OCI-LY7 (cell line): ENCODE results near the gene CRP. TPM values are rescaled to one million over a fixed set of nuclear protein-coding genes. Genes with fewer than 3 reads are reported as not detected.

Experiments
- BruUV-seq: library from RNA; stranded (reverse); fragments of 400-500 nt; replicated peaks from 2 replicates; lab custom pipeline; 2021; lab: Mats Ljungman, UMichigan
- CTCF ChIA-PET: fragments of 300-600 bp; sonication (Branson Sonifier 250); formaldehyde crosslinking; loops from one replicate; lab custom pipeline; 2022; ENCODE audit warnings: antibody characterized with exemption; ENCODE audit not compliant: unreplicated experiment; lab: Charles Lee
- POLR2A ChIA-PET: fragments of 300-600 bp; sonication (Branson Sonifier 250); formaldehyde crosslinking; loops from one replicate; lab custom pipeline; 2022; ENCODE audit warnings: antibody characterized with exemption; lab: Charles Lee
- DNase-seq: peaks from one replicate; pipeline ENCODE4 v3.0.0-alpha.2; 2015; ENCODE audit warnings: low spot score
- H2AFZ ChIP-seq: fragments of 200-600 bp; sonication (generic), shearing (Covaris generic); 2 replicates; pipeline ENCODE4 v1.6.1; 2014; ENCODE audit warnings: mild to moderate bottlenecking, antibody characterized with exemption, low read length, moderate library complexity
- H3K27ac ChIP-seq: fragments of 200-600 bp; sonication (generic); 2 replicates; pipeline ENCODE4 v1.5.1; 2014; ENCODE audit warnings: mixed run types, low read depth, mild to moderate bottlenecking, moderate library complexity, low read length, inconsistent platforms; ENCODE audit not compliant: poor library complexity, severe bottlenecking
- H3K36me3 ChIP-seq: fragments of 200-600 bp; sonication (generic); 2 replicates; pipeline ENCODE4 v1.6.1; 2014; ENCODE audit warnings: mild to moderate bottlenecking, antibody characterized with exemption, low read length, moderate library complexity, mixed read lengths; ENCODE audit not compliant: insufficient read depth
- H3K4me1 ChIP-seq: fragments of 200-600 bp; sonication (generic); 2 replicates; pipeline ENCODE4 v1.5.1; 2014; ENCODE audit warnings: mild to moderate bottlenecking, low read length; ENCODE audit not compliant: insufficient read depth, poor library complexity, severe bottlenecking
- H3K4me2 ChIP-seq: fragments of 200-600 bp; sonication (generic); 2 replicates; pipeline ENCODE4 v1.6.1; 2014; ENCODE audit warnings: mild to moderate bottlenecking, low read length
- H3K4me3 ChIP-seq: fragments of 200-600 bp; sonication (generic); 2 replicates; pipeline ENCODE4 v1.5.1; 2014; ENCODE audit warnings: mild to moderate bottlenecking, low read depth, low read length; ENCODE audit not compliant: poor library complexity, severe bottlenecking
- H3K79me2 ChIP-seq: fragments of 200-600 bp; sonication (generic); 2 replicates; pipeline ENCODE4 v1.6.1; 2016; ENCODE audit warnings: low read depth, mild to moderate bottlenecking, low read length, moderate library complexity, mixed read lengths; ENCODE audit not compliant: insufficient read depth
- H3K9me2 ChIP-seq: fragments of 200-600 bp; sonication (generic); 2 replicates; pipeline ENCODE4 v1.6.1; 2016; ENCODE audit warnings: mild to moderate bottlenecking, low read length, mixed read lengths; ENCODE audit not compliant: insufficient read depth
- H3K9me3 ChIP-seq: fragments of 200-600 bp; sonication (generic); 2 replicates; pipeline ENCODE4 v1.6.1; 2014; ENCODE audit warnings: mild to moderate bottlenecking, mixed run types, low read length, mixed read lengths
- H4K20me1 ChIP-seq: fragments of 200-600 bp; sonication (generic); 2 replicates; pipeline ENCODE4 v1.6.1; 2014; ENCODE audit warnings: mild to moderate bottlenecking, antibody characterized with exemption, low read length, moderate library complexity, mixed read lengths; ENCODE audit not compliant: insufficient read depth
- EZH2phosphoT487 ChIP-seq: fragments of 200-600 bp; sonication (generic); IDR thresholded peaks from 2 replicates; pipeline ENCODE4 v1.6.1; 2018; ENCODE audit warnings: low read depth, borderline replicate concordance, mild to moderate bottlenecking, mixed run types, antibody characterized with exemption, low read length, moderate library complexity, mixed read lengths
- intact Hi-C: fragments of 100-400 bp; cut with micrococcal nuclease; formaldehyde crosslinking; loops from one replicate; pipeline ENCODE4 v1.10.0; 2022; ENCODE audit not compliant: unreplicated experiment
- total RNA-seq, 2 experiments: library from RNA; depleted of rRNA in 1 of 2; stranded (reverse); fragments of >200 nt in 1 of 2; shearing (Covaris generic) in 1 of 2; gene quantifications; 2 replicates each; pipeline ENCODE4 v1.2.3, GENCODE V29; 2014 to 2022
- TF ChIP-seq, protein P1 (sequence below): fragments of 200-600 bp; sonication (generic); conservative IDR thresholded peaks from 2 replicates; pipeline ENCODE4 v1.5.1; 2014; ENCODE audit warnings: mild to moderate bottlenecking, antibody characterized with exemption, low read length, moderate library complexity, mixed read lengths

The CRP gene
- total RNA-seq, 2 experiments from 2014 or later, result not detected

DNA sequence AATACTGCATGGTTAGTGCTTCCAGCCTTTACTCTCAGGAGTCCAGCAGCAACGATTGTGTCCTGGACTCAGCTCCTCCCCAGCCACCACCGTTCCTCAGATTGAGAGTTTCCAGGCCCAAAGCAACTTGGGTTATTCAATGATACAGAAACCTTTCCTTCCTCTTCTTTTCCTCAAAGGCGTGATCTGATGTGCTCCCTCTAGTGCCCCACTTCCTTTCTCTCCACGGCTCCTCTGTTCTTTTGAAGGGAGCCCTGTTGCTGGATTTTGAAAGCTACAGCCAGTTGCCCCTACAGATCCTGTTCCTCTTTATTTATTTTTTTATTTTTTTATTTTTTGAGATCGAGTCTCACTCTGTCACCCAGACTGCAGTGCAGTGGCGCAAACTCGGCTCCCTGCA is 14.1 kb downstream of the CRP start:
- no TSS peak for BruUV-seq
- H3K79me2 ChIP-seq, result no peaks in the 10 kb centered on the region
- no peaks in the 10 kb centered on the region for H3K36me3 ChIP-seq
- POLR2A ChIA-PET, result no interaction called here
- H3K9me3 ChIP-seq, result no peaks in the 10 kb centered on the region
- H4K20me1 ChIP-seq, result no peaks in the 10 kb centered on the region
- no peak overlapping the region for H3K4me3 ChIP-seq
- H3K9me2 ChIP-seq, result no peaks in the 10 kb centered on the region
- CTCF ChIA-PET, result no interaction called here
- no peak overlapping the region for H3K4me2 ChIP-seq
- TF ChIP-seq, protein P1, sequence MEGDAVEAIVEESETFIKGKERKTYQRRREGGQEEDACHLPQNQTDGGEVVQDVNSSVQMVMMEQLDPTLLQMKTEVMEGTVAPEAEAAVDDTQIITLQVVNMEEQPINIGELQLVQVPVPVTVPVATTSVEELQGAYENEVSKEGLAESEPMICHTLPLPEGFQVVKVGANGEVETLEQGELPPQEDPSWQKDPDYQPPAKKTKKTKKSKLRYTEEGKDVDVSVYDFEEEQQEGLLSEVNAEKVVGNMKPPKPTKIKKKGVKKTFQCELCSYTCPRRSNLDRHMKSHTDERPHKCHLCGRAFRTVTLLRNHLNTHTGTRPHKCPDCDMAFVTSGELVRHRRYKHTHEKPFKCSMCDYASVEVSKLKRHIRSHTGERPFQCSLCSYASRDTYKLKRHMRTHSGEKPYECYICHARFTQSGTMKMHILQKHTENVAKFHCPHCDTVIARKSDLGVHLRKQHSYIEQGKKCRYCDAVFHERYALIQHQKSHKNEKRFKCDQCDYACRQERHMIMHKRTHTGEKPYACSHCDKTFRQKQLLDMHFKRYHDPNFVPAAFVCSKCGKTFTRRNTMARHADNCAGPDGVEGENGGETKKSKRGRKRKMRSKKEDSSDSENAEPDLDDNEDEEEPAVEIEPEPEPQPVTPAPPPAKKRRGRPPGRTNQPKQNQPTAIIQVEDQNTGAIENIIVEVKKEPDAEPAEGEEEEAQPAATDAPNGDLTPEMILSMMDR, result no peak
- no peak for TF ChIP-seq EZH2phosphoT487
- intact Hi-C loops, result no loop called here
- DNase-seq, result no peak
- H3K27ac ChIP-seq, result no peak overlapping the region
- no peak overlapping the region for H2AFZ ChIP-seq
- no peaks in the 10 kb centered on the region for H3K4me1 ChIP-seq

DNA sequence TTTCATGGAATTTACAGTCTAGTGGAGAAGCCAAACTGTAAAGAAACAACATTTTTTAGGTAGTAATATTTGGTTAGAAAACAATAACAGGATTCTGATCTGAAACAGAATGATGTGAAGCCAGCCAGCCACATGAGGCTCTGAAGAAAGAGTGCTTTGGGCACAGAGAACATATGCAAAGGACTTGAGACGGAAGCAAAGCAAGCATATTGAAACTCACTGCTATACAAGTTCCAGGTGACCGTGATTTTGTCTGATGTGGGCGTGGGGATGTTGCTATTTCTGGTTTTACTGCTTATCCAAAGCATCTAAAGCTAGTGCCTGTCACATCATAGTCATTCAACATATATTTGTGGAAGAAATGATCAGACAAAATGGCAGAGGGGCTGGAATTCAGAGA is 14.7 kb downstream of the CRP start:
- no peak overlapping the region for H3K4me3 ChIP-seq
- no peak for DNase-seq
- POLR2A ChIA-PET, result no interaction called here
- H3K9me2 ChIP-seq, result no peaks in the 10 kb centered on the region
- TF ChIP-seq, protein P1, result no peak
- TF ChIP-seq EZH2phosphoT487, result no peak
- H4K20me1 ChIP-seq, result no peaks in the 10 kb centered on the region
- no peak overlapping the region for H3K27ac ChIP-seq
- H3K79me2 ChIP-seq, result no peaks in the 10 kb centered on the region
- no peaks in the 10 kb centered on the region for H3K36me3 ChIP-seq
- CTCF ChIA-PET, result no interaction called here
- H3K4me1 ChIP-seq, result no peaks in the 10 kb centered on the region
- intact Hi-C loops, result no loop called here
- H2AFZ ChIP-seq, result no peak overlapping the region
- H3K4me2 ChIP-seq, result no peak overlapping the region
- no peaks in the 10 kb centered on the region for H3K9me3 ChIP-seq
- BruUV-seq, result no TSS peak

DNA sequence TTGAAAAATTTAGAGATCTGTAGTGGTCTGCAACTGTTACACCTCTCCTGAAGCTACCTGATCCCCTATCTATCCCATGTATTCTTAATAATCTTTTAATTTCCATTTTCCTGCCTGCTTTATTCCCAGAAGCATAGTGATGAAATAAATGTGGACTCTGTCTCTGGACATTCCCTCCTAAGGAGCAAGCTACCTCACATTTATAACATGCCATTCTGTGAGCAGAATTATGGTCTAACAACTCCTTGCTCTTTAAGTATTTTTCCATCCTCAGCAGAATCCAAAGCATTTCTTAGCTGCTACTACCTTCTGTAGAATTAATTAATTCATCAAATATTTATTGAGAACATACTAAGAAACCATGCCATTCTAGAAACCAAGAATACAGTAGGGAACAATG is 15.1 kb downstream of the CRP start:
- ChIA-PET CTCF (no interaction called here), POLR2A (interaction anchor here (0.6 kb wide), 2 partner anchors 345 to 604 kb away, joined by 3 read pairs; no protein-coding TSS in a partner anchor)
- BruUV-seq, result no TSS peak
- no peak overlapping the region for H3K4me3 ChIP-seq
- H3K4me2 ChIP-seq, result no peak overlapping the region
- no peaks in the 10 kb centered on the region for H3K36me3 ChIP-seq
- H3K27ac ChIP-seq, result no peak overlapping the region
- no peaks in the 10 kb centered on the region for H3K4me1 ChIP-seq
- no peaks in the 10 kb centered on the region for H4K20me1 ChIP-seq
- no peaks in the 10 kb centered on the region for H3K9me2 ChIP-seq
- no peak for DNase-seq
- no peak for TF ChIP-seq EZH2phosphoT487
- TF ChIP-seq, protein P1, result no peak
- no peak overlapping the region for H2AFZ ChIP-seq
- no peaks in the 10 kb centered on the region for H3K9me3 ChIP-seq
- H3K79me2 ChIP-seq, result no peaks in the 10 kb centered on the region
- intact Hi-C loops, result no loop called here
